Prostate gland (tissue), 2 donors: ENCODE measurements around the gene EIF4E.

Experiments
- CTCF ChIP-seq, 4 experiments: fragments of 200-600 bp in 2 of 4; fragments of 450-650 bp in 2 of 4; sonication (generic) in 2 of 4; IDR thresholded peaks; 1 replicate in 3 of 4; 2 replicates in 1 of 4; pipeline ENCODE4 v1.5.1; 2016 to 2019; ENCODE audit warnings: antibody characterized with exemption in 4 of 4, mild to moderate bottlenecking in 2 of 4, moderate library complexity in 2 of 4
- POLR2A ChIP-seq: fragments of 450-650 bp; IDR thresholded peaks from one replicate; pipeline ENCODE4 v1.6.1; 2016; ENCODE audit warnings: antibody characterized with exemption, mild to moderate bottlenecking
- POLR2AphosphoS5 ChIP-seq: sonication (generic); formaldehyde crosslinking; IDR thresholded peaks from one replicate; pipeline ENCODE4 v1.6.1; 2017; ENCODE audit warnings: antibody characterized with exemption

DNA sequence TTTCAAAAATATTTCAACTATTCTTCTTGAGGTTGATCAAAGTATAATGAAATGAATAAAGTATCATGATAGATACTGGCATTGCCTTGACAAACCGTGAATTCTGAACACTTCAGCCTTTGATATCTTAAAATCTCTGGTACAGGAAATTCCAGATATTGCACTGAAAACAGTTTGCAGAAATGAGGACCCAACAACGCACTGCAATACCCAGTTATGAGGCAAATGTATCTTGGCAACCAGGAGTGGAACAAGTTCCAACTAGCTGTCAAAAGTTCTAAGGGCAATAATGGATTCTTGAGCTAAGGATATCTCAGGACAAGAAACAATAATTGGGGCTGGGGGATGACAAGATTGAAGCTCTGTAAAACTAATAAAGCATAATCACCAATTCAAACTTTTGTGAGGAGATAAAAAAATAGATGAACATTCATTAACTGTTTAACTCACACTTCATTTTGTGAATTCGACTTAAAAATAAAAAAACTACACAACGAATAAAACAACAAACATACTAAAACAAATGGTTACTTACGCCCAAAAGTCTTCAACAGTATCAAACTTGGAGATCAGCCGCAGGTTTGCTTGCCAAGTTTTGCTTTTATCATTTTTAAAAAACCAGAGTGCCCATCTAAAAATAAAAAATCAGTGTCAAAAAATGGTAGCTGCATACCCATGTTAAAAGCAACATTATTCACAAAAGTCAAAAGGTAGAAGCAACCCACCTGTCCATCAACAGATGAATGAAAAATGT, 38.1 kb downstream of the EIF4E start:
- TF ChIP-seq CTCF (IDR thresholded peaks at IDR 0.05) (no peak), POLR2AphosphoS5 (no peak), POLR2A (no peak)
